ENCODE results near the gene MAGEC2.

DNA sequence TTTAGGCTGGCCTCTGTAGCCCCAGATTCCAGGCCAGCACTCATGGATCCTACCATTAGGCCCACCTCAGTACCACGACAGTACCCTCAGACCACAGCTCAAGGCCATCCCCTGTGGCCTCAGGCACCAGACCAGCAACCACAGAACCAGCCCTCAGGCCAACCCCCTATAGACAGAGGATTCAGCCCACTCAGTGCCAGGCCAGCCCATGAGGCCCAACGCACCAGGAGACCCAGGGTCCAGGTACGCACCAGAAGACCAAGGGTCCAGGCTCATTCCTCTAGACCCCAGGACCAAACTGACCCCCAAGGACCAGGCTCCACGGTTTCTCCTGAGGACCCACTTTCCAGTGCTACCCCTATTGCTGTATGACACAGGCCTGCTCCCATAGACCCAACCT is 39.5 kb upstream of the MAGEC2 start:
- no peak for TF ChIP-seq EZH2phosphoT487 (IDR thresholded peaks at IDR 0.05; ENCODE audit: borderline replicate concordance, low read depth, low read length)
- TF ChIP-seq, protein P1, sequence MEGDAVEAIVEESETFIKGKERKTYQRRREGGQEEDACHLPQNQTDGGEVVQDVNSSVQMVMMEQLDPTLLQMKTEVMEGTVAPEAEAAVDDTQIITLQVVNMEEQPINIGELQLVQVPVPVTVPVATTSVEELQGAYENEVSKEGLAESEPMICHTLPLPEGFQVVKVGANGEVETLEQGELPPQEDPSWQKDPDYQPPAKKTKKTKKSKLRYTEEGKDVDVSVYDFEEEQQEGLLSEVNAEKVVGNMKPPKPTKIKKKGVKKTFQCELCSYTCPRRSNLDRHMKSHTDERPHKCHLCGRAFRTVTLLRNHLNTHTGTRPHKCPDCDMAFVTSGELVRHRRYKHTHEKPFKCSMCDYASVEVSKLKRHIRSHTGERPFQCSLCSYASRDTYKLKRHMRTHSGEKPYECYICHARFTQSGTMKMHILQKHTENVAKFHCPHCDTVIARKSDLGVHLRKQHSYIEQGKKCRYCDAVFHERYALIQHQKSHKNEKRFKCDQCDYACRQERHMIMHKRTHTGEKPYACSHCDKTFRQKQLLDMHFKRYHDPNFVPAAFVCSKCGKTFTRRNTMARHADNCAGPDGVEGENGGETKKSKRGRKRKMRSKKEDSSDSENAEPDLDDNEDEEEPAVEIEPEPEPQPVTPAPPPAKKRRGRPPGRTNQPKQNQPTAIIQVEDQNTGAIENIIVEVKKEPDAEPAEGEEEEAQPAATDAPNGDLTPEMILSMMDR (conservative IDR thresholded peaks at IDR 0.05; ENCODE audit: low read length): no peak
